ENCODE data around the gene FAM120B. TPM values are rescaled to one million over a fixed set of nuclear protein-coding genes. Genes with fewer than 3 reads are reported as not detected.

FAM120B gene
- total RNA-seq, 1 experiment from 2014 or later = 16.7 TPM

DNA sequence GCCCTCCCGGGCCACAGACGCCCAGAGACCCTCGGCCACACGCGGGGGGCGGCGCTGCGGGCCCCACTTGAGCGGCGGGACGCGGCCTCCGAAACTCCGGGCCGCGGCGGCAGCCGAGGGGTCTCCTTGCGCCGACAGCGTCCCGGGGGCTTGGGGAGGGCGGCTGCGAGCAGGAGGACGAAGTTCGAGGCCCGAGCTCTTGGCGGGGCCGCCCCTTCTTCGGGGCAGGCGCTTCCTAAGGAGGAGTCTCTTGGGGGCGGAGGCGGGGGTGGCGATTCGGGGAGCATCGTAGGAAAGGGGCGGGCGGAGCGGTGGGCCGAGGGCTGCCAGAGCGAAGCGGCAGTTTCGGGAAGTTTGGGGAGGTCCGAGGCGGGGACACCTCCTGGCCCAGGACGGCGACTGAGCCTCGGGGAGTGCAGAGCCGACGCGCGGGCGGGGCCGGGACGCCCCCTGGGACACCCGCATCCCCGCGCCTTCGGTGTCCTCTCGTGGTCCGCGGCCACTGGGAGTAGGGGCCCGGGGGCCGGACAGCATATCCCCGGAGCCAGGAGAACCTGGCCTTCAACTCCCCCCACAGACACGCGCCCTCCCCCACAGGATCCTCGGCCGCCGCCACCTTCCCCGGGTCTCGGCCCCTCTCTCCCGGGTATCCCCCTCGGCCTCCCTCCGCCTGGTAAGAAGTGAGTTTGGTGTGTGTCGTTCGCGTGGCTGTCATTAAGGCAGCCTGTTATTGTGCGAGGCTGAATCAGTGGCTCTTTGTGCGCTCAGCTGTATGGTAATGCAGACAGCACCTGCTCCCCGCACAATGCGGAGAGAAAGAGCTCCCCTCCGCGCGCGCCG, 15.1 kb upstream of the FAM120B start:
- Histone ChIP-seq H4K20me1 (ENCODE audit: control insufficient read depth, insufficient read depth, insufficient read length) (no peaks in the 10 kb centered on the region), H2BK20ac (ENCODE audit: low read depth, low read length, poor library complexity, severe bottlenecking) (no peak overlapping the region), H3K4me2 (ENCODE audit: insufficient read depth, insufficient read length, low read length) (peak overlapping the region; percentile 68), H3K79me1 (ENCODE audit: insufficient read depth, low read depth, low read length, poor library complexity, severe bottlenecking) (no peaks in the 10 kb centered on the region), H3K4me1 (ENCODE audit: insufficient read depth, low read length) (peaks cover 2% of the 10 kb centered on the region; the same call in 1 of the 2 replicates), H2AK5ac (ENCODE audit: insufficient read length, low read length) (no peak overlapping the region), H3T11ph (ENCODE audit: low read length) (no peak overlapping the region), H2BK12ac (ENCODE audit: insufficient read length, low read depth, low read length) (no peak overlapping the region), H3K23me2 (ENCODE audit: insufficient read length, low read depth, low read length, poor library complexity, severe bottlenecking) (peaks cover 20% of the 10 kb centered on the region), H3K79me2 (ENCODE audit: insufficient read depth, low read length) (no peaks in the 10 kb centered on the region), H3K4ac (ENCODE audit: low read depth, low read length) (no peak overlapping the region), H2BK120ac (ENCODE audit: low read depth, low read length, poor library complexity, severe bottlenecking) (no peak overlapping the region), H3K23ac (ENCODE audit: insufficient read length, low read depth, low read length) (no peak overlapping the region), H3K14ac (ENCODE audit: insufficient read depth, low read length) (no peak overlapping the region), H3K27me3 (ENCODE audit: insufficient read depth, low read length) (peaks cover 64% of the 10 kb centered on the region), H3K9ac (ENCODE audit: extremely low read depth, insufficient read length, low read length) (no peak overlapping the region), H3K27ac (ENCODE audit: insufficient read length, low read depth, low read length) (no peak overlapping the region), H4K8ac (replicated peaks; ENCODE audit: insufficient read length, low read depth, low read length) (no peak overlapping the region), H4K5ac (ENCODE audit: insufficient read length, low read depth, low read length) (no peak overlapping the region), H2AFZ (ENCODE audit: low read length) (no peak overlapping the region), H2BK5ac (ENCODE audit: insufficient read length, low read length) (no peak overlapping the region), H3K9me3 (ENCODE audit: control insufficient read depth, low read depth, low read length) (no peaks in the 10 kb centered on the region), H2BK15ac (ENCODE audit: low read depth, low read length) (no peak overlapping the region), H3K56ac (ENCODE audit: insufficient read length, low read depth, low read length) (no peak overlapping the region), H3K18ac (ENCODE audit: insufficient read length, low read depth, low read length) (no peak overlapping the region), H4K91ac (ENCODE audit: insufficient read length, low read depth, low read length) (no peak overlapping the region)
- Mint-ChIP-seq H3K4me1 (peaks cover 49 to 61% of the 10 kb centered on the region in 2 experiments), H3K27ac (peak overlapping the region in 1 of 3 experiments; percentile 73; a peak in 1 of 7 replicates), H3K4me3 (peak overlapping the region; percentile 56 to 92), H3K27me3 (ENCODE audit: low read depth) (peaks cover 84% of the 10 kb centered on the region), H3K9me3 (peaks cover 2 to 8% of the 10 kb centered on the region in 2 experiments; a peak in 3 of 5 replicates), H3K36me3 (ENCODE audit: insufficient read depth in 1 of 3, low read depth in 3 of 3) (peaks cover 9 to 20% (median 13%) of the 10 kb centered on the region in 3 experiments)
- TF ChIP-seq, protein P1, sequence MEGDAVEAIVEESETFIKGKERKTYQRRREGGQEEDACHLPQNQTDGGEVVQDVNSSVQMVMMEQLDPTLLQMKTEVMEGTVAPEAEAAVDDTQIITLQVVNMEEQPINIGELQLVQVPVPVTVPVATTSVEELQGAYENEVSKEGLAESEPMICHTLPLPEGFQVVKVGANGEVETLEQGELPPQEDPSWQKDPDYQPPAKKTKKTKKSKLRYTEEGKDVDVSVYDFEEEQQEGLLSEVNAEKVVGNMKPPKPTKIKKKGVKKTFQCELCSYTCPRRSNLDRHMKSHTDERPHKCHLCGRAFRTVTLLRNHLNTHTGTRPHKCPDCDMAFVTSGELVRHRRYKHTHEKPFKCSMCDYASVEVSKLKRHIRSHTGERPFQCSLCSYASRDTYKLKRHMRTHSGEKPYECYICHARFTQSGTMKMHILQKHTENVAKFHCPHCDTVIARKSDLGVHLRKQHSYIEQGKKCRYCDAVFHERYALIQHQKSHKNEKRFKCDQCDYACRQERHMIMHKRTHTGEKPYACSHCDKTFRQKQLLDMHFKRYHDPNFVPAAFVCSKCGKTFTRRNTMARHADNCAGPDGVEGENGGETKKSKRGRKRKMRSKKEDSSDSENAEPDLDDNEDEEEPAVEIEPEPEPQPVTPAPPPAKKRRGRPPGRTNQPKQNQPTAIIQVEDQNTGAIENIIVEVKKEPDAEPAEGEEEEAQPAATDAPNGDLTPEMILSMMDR (conservative IDR thresholded peaks at IDR 0.05) = no peak
- WGBS (ENCODE audit: extremely low coverage, insufficient read length, low lambda C conversion rate) = no CpG with 5 or more reads among the region's 87 CpGs
- DNase-seq = peak; percentile 92

Data from H9 (cell line).